GM21423 (cell line): Measurements from ENCODE around the gene NPIPB2.

Source experiments
- ATAC-seq: cut with Tn5 transposase; IDR thresholded peaks from one replicate; pipeline ENCODE4 v1.9.1; 2021; ENCODE audit warnings: mild to moderate bottlenecking, moderate library complexity; ENCODE audit not compliant: unreplicated experiment

The NPIPB2 gene

DNA sequence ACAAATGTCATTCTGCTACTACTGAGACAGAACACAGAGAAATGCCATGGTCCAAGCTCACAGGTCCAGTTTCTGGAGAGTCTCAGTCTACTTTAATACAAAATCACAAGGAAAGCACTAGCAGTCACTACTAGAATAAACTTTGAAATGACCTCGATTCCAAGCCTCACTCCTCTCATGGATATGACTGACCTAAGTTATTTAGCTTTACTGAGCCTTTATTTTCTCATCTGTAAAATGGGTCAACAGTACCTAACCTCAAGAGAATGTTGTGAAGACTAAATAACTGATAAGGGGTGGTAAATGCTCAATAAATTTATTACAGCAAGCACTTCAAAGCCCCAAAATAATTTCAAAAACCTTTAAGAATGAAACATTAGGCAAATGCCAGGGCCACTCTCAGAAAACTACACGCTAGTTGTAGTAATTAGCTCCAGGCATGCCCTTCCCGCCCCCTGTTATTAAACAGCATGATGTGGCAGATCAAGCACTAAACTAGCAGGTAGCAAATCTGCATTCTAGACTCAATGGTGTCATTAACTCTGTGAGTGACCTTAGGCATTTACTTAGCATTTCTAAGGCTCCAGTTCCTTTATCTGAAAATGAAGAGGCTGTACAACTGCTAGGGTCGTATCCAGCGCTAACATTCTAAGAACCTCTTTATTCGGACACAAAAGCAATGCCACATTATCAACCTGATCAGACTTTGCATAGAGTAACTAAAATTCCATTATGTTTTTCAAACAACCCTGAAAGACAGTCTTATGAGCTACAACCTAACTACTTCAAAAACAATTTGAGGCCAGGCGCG, 34.5 kb downstream of the NPIPB2 start:
- ATAC-seq = no peak

DNA sequence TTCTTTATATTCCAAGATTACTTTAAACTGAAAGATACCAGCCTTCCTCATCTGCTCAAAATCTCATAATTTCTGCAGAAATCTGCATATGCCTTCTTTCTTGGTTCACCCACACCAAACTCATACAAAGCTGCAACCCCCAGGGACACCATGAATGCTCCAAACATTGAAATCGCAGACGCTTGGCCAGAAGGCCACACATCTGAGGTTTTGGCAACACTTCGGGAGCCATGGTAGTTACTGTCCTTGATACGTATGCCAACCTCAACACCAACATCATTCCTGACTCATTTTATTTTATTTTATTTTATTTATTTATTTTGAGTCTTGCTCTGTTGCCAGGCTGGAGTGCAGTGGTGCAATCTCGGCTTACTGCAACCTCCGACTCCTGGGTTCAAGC, 37.9 kb downstream of the NPIPB2 start:
- ATAC-seq = no peak

GRCh38 chr16:11901091-11901490, 40.8 kb downstream of the NPIPB2 start:
- ATAC-seq = no peak

- ATAC-seq = no peak
Measured at GRCh38 chr16:11896486-11897176, 45.2 kb downstream of the NPIPB2 start.

DNA sequence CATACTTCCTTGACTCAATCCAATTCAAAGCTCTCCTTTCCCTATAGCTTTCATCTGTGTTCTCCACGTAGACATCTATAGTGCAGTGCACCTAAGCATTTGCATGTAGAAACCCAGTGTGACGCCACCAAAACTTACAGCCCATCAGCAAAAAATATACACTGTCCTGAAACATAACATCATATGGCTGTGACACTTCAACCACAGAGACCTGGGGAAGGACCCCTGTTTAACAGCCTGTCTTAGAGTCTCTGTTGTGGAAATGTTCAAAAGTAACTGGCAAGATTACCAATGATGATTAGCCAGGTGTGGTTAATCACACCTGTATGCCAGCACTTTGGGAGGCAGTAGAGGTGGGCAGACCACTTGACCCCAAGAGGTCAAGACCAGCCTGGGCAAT, 48.3 kb downstream of the NPIPB2 start:
- no peak for ATAC-seq

DNA sequence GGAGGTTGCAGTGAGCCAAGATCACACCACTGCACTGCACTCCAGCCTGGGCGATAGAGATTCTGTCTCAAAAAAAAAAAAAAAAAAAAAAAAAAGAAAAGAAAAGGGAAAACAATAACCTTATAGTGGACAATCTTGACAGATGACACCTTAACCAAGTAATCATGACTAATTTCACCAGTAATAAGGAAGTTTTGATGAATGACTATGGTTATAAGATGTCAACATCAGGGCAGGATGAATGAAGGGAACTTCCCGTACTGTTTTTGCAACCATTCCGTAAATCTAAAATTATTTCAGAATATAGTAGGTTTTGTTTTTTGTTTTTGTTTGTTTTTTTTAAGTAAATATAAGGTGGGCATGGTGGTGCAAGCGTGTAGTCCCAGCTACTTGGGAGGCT, 49.1 kb downstream of the NPIPB2 start:
- no peak for ATAC-seq

GRCh38 chr16:11890231-11890965, 51.4 kb downstream of the NPIPB2 start:
- ATAC-seq = no peak

DNA sequence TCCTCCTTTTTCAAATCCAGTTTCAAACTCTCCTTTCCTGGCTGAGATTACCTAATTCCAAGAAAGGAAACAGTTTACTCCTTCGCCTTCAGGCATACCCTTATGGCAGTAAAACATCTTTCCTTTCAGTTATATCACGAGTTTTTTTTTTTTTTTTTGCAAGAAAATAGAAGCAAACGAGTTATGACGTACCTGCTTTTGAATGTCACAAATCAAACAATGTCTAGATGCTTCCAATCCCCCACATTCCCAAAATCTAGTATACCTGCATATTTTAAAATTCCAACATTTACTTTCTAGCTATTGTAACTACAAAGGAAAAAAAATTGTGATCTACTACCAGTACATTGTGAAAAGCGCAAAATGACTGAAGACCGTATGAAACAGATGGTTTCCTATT, 55.0 kb downstream of the NPIPB2 start:
- ATAC-seq = no peak

- no peak for ATAC-seq
Measured at GRCh38 chr16:11884035-11884434, 57.8 kb downstream of the NPIPB2 start.

- ATAC-seq = no peak
Measured at GRCh38 chr16:11880007-11880406, 61.8 kb downstream of the NPIPB2 start.

DNA sequence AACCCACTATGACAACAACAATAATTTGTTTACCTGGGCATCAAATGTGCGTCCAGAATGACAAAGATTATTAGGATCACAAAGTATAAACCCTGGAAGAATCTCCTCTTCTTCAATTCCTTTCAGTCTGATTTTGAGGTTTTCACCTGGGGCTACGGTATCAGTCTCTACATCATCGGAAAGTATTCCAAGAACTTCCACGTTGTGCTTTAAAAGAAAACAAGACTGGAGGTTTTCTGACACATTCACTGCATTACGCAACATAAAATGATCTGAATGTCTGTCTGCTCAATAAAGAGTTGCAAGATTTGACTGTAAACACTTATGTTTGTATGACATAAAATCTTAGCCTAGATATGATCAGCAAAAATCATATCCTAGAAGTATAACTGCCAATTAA, 64.5 kb downstream of the NPIPB2 start:
- no peak for ATAC-seq
